GM12878 (cell line): ENCODE results near the gene PABPN1. TPM values are rescaled to one million over a fixed set of nuclear protein-coding genes. Genes with fewer than 3 reads are reported as not detected.

Source experiments
- ATAC-seq: fragments of 200-7000 bp; cut with Tn5 transposase; 3 replicates; pipeline ENCODE4 v1.9.1; 2020; ENCODE audit warnings: mild to moderate bottlenecking, moderate library complexity
- BruUV-seq: library from RNA; stranded (reverse); fragments of 400-500 nt; replicated peaks from 2 replicates; lab custom pipeline; 2021; lab: Mats Ljungman, UMichigan
- CTCF ChIA-PET: fragments of 300-600 bp; sonication (Branson Sonifier 250); formaldehyde crosslinking; extraction: SDS; loops from one replicate; lab custom pipeline; 2021; ENCODE audit warnings: inconsistent platforms; lab: Yijun Ruan, JAX
- POLR2A ChIA-PET: fragments of 350-600 bp; formaldehyde crosslinking; extraction: SDS; loops from one replicate; lab custom pipeline; 2021; ENCODE audit warnings: inconsistent platforms; lab: Charles Lee
- RAD21 ChIA-PET: fragments of 300-600 bp; sonication (Branson Sonifier 250); formaldehyde crosslinking; loops from one replicate; lab custom pipeline; 2023; ENCODE audit warnings: antibody characterized with exemption; ENCODE audit not compliant: unreplicated experiment; lab: Charles Lee
- SMC1A ChIA-PET: fragments of 300-600 bp; sonication (Branson Sonifier 250); formaldehyde crosslinking; loops from one replicate; lab custom pipeline; 2023; ENCODE audit not compliant: unreplicated experiment, uncharacterized antibody; lab: Charles Lee
- DNase-seq: peaks from one replicate; pipeline ENCODE4 v3.0.0-alpha.2; 2011; ENCODE audit warnings: low read depth, low spot score
- FAIRE-seq: peaks from 3 replicates; lab custom pipeline; 2011; peaks lifted over from hg19 to GRCh38; lab: Jason Lieb, UNC
- H2AFZ ChIP-seq: 2 replicates; pipeline ENCODE4 v1.6.0; 2011; ENCODE audit warnings: low read depth, low read length, control low read depth; ENCODE audit not compliant: control insufficient read depth
- H3K27ac ChIP-seq: 2 replicates; pipeline ENCODE4 v1.5.1; 2011; ENCODE audit warnings: control low read depth; ENCODE audit not compliant: control insufficient read depth, insufficient read depth
- H3K27me3 ChIP-seq, 2 experiments: replicated peaks in 1 of 2; 2 replicates each; pipeline versions ENCODE4 v1.6.0 to v1.6.1; 2011; ENCODE audit warnings: low read length in 1 of 2; ENCODE audit not compliant: control insufficient read depth in 2 of 2, insufficient read depth in 2 of 2
- H3K36me3 ChIP-seq, 2 experiments: 2 replicates each; pipeline ENCODE4 v1.5.1; 2011; ENCODE audit warnings: low read length in 1 of 2; ENCODE audit not compliant: control insufficient read depth in 2 of 2, insufficient read depth in 2 of 2
- H3K4me1 ChIP-seq: 2 replicates; pipeline ENCODE4 v1.6.1; 2011; ENCODE audit warnings: mild to moderate bottlenecking, low read length, moderate library complexity, mixed read lengths; ENCODE audit not compliant: control insufficient read depth, insufficient read depth
- H3K4me2 ChIP-seq: 2 replicates; pipeline ENCODE4 v1.6.0; 2011; ENCODE audit warnings: control low read depth; ENCODE audit not compliant: control insufficient read depth, insufficient read depth
- H3K4me3 ChIP-seq: fragments of 200-600 bp; sonication (generic); 2 replicates; pipeline ENCODE4 v1.5.1; 2016
- H3K79me2 ChIP-seq: 2 replicates; pipeline ENCODE4 v1.6.0; 2011; ENCODE audit warnings: low read length; ENCODE audit not compliant: control insufficient read depth, insufficient read depth
- H3K9ac ChIP-seq: 2 replicates; pipeline ENCODE4 v1.8.0; 2011; ENCODE audit warnings: low read length, control low read depth, mixed read lengths; ENCODE audit not compliant: control insufficient read depth, insufficient read depth
- H3K9me3 ChIP-seq: replicated peaks from 3 replicates; pipeline ENCODE4 v1.5.1; 2011; ENCODE audit warnings: mild to moderate bottlenecking, low read length; ENCODE audit not compliant: control insufficient read depth, insufficient read depth
- H4K20me1 ChIP-seq: 2 replicates; pipeline ENCODE4 v1.6.0; 2011; ENCODE audit not compliant: control insufficient read depth, insufficient read depth
- BHLHE40 ChIP-seq, 2 experiments: fragments of 450-650 bp in 1 of 2; IDR thresholded peaks; 2 replicates each; pipeline ENCODE4 v1.6.1; 2011 to 2017; ENCODE audit warnings: low read depth in 2 of 2, borderline replicate concordance in 1 of 2, improper control_type of control experiment in 1 of 2, low read length in 1 of 2, mild to moderate bottlenecking in 1 of 2
- CBX3 ChIP-seq: fragments of 200-600 bp; sonication (generic); IDR thresholded peaks from 2 replicates; pipeline ENCODE4 v1.6.1; 2016; ENCODE audit warnings: low read depth, borderline replicate concordance
- FOXK2 ChIP-seq: fragments of 450-650 bp; IDR thresholded peaks from 2 replicates; pipeline ENCODE4 v1.6.1; 2017; ENCODE audit warnings: mild to moderate bottlenecking, moderate library complexity
- IKZF2 ChIP-seq, 2 experiments: fragments of 450-650 bp; IDR thresholded peaks; 2 replicates each; pipeline ENCODE4 v1.6.1; 2017; ENCODE audit warnings: mild to moderate bottlenecking in 2 of 2, moderate library complexity in 2 of 2
- MYC ChIP-seq: IDR thresholded peaks from 2 replicates; pipeline ENCODE4 v1.6.1; 2011; ENCODE audit warnings: mild to moderate bottlenecking, low read length, moderate library complexity, inconsistent platforms; ENCODE audit not compliant: insufficient read depth, insufficient replicate concordance, insufficient read length, severe bottlenecking
- NR2F1 ChIP-seq: fragments of 450-650 bp; conservative IDR thresholded peaks from 2 replicates; pipeline ENCODE4 v1.6.1; 2017; ENCODE audit warnings: mild to moderate bottlenecking
- PML ChIP-seq: IDR thresholded peaks from 2 replicates; pipeline ENCODE4 v1.6.1; 2012; ENCODE audit warnings: low read length, inconsistent platforms
- SUZ12 ChIP-seq: fragments of 200-600 bp; sonication (generic); IDR thresholded peaks from one replicate; pipeline ENCODE4 v1.6.1; 2018; ENCODE audit warnings: antibody characterized with exemption, mild to moderate bottlenecking; ENCODE audit not compliant: unreplicated experiment
- TCF7 ChIP-seq: IDR thresholded peaks from 2 replicates; pipeline ENCODE4 v1.6.1; 2014; ENCODE audit warnings: antibody characterized with exemption, borderline replicate concordance
- WGBS: methylation state at CpG from one replicate; pipeline ENCODE4 v1.1.6; 2016; ENCODE audit warnings: low lambda C conversion rate; ENCODE audit not compliant: insufficient replicate concordance, insufficient coverage; ENCODE audit errors: missing lambda C conversion rate; 5-methylcytosine and 5-hydroxymethylcytosine counted together
- in situ Hi-C: fragments of 300-500 bp; cut with MboI; formaldehyde crosslinking; loops from 9 replicates; pipeline ENCODE4 v1.14.3; 2018; ENCODE audit warnings: mixed read lengths
- intact Hi-C: fragments of 100-400 bp; cut with micrococcal nuclease; formaldehyde crosslinking; loops from one replicate; pipeline ENCODE4 v1.14.2; 2022; ENCODE audit not compliant: unreplicated experiment
- polyA plus RNA-seq, 11 experiments: library from polyadenylated mRNA; depleted of rRNA in 4 of 11; unstranded in 6 of 11; stranded (reverse) in 5 of 11; fragments of >200 nt; fragmentation: Nextera tagmentation in 4 of 11; fragmentation: Illumina TruSeq in 1 of 11; extraction: Ambion mirVana in 4 of 11; extraction: Trizol in 1 of 11; gene quantifications; 1 replicate in 1 of 11; 2 replicates in 10 of 11; pipeline versions ENCODE4 v1.2.1 to v1.2.3, GENCODE V29; 2011 to 2016; ENCODE audit warnings: inconsistent platforms in 2 of 11, missing spikeins in 2 of 11, low read depth in 1 of 11
- total RNA-seq, 4 experiments: library from RNA; depleted of rRNA in 3 of 4; stranded (reverse); fragments of >200 nt in 3 of 4; fragmentation: Illumina TruSeq in 1 of 4; extraction: Trizol in 1 of 4; gene quantifications; 2 replicates each; pipeline versions ENCODE4 v1.2.1 to v1.2.3, GENCODE V29; 2013 to 2021
- TF ChIP-seq, protein P1 (sequence below): IDR thresholded peaks from 2 replicates; pipeline ENCODE4 v1.6.1; 2012; ENCODE audit warnings: mild to moderate bottlenecking, low read depth, low read length

PABPN1 gene
- total and polyA plus RNA-seq, 10 of the 15 experiments (the other 5 are each of a cell fraction or from before 2014, with no cell fraction given), result 31.3 to 248 (median 103) TPM

DNA sequence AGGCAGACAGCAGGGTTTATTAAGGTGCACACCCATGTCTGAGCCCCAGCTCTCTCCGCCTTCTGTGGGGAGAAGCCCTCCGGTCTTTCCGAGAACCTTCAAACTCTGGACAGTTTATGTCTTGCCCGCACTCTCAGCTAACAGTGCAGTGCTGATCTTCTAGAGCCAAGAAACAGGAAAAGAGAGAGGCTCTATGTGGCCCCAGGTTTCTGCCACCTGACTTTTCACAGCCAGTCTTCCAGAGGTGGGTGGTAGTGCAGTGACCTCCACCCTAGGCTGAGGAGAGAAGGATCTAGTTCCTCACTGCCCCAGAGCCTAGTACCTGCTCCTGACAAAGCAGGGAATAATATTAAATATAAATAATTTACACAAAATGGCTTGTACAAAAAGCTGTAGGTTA, 35.4 kb downstream of the PABPN1 start:
- POLR2A ChIA-PET, result no interaction called here
- SMC1A ChIA-PET, result no interaction called here
- intact Hi-C loops (no loop called here), in situ Hi-C loops (no loop called here)
- H3K9ac ChIP-seq, result no peak overlapping the region
- 74% methylated on average over 4 of the region's 4 CpGs for WGBS
- no peaks in the 10 kb centered on the region for H3K4me1 ChIP-seq
- no peak overlapping the region for H3K27ac ChIP-seq
- H3K79me2 ChIP-seq, result no peaks in the 10 kb centered on the region
- CTCF ChIA-PET, result interaction anchor here (0.7 kb wide), 1 partner anchor 422 kb away, joined by 3 read pairs; no protein-coding TSS in a partner anchor
- ATAC-seq (no peak), DNase-seq (no peak), FAIRE-seq (no peak)
- H3K4me3 ChIP-seq, result no peak overlapping the region
- H3K27me3 ChIP-seq, result peaks cover 3 to 11% of the 10 kb centered on the region in 2 experiments; a peak in 3 of 4 replicates
- RAD21 ChIA-PET, result no interaction called here
- no peaks in the 10 kb centered on the region for H3K9me3 ChIP-seq
- BruUV-seq, result no TSS peak
- no peak overlapping the region for H2AFZ ChIP-seq
- no peaks in the 10 kb centered on the region for H4K20me1 ChIP-seq
- TF ChIP-seq SUZ12, result no peak
- TF ChIP-seq, protein P1, sequence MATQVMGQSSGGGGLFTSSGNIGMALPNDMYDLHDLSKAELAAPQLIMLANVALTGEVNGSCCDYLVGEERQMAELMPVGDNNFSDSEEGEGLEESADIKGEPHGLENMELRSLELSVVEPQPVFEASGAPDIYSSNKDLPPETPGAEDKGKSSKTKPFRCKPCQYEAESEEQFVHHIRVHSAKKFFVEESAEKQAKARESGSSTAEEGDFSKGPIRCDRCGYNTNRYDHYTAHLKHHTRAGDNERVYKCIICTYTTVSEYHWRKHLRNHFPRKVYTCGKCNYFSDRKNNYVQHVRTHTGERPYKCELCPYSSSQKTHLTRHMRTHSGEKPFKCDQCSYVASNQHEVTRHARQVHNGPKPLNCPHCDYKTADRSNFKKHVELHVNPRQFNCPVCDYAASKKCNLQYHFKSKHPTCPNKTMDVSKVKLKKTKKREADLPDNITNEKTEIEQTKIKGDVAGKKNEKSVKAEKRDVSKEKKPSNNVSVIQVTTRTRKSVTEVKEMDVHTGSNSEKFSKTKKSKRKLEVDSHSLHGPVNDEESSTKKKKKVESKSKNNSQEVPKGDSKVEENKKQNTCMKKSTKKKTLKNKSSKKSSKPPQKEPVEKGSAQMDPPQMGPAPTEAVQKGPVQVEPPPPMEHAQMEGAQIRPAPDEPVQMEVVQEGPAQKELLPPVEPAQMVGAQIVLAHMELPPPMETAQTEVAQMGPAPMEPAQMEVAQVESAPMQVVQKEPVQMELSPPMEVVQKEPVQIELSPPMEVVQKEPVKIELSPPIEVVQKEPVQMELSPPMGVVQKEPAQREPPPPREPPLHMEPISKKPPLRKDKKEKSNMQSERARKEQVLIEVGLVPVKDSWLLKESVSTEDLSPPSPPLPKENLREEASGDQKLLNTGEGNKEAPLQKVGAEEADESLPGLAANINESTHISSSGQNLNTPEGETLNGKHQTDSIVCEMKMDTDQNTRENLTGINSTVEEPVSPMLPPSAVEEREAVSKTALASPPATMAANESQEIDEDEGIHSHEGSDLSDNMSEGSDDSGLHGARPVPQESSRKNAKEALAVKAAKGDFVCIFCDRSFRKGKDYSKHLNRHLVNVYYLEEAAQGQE, result no peak
- no peak for TF ChIP-seq NR2F1
- no peak for TF ChIP-seq TCF7
- no peak for TF ChIP-seq PML
- TF ChIP-seq CBX3, result no peak
- no peak for TF ChIP-seq FOXK2
- TF ChIP-seq IKZF2 (IDR thresholded peaks at IDR 0.05), result no peak
- TF ChIP-seq BHLHE40 (IDR thresholded peaks at IDR 0.05; ENCODE audit: borderline replicate concordance in 1 of 2, low read depth in 2 of 2, low read length in 1 of 2), result no peak
- TF ChIP-seq MYC, result no peak
- no peaks in the 10 kb centered on the region for H3K36me3 ChIP-seq
- H3K4me2 ChIP-seq, result no peak overlapping the region
